CD4-positive, CD25-positive, alpha-beta regulatory T cell (primary cell): ENCODE measurements around the gene APOL1. TPM values are rescaled to one million over a fixed set of nuclear protein-coding genes. Genes with fewer than 3 reads are reported as not detected.

Experiments used
- ATAC-seq, 2 donors: fragments of 150-1000 bp; cut with Tn5 transposase; one replicate each; pipeline ENCODE4 v1.10.0; 2021; ENCODE audit warnings: low read depth in 2 of 2, moderate number of reproducible peaks in 2 of 2, moderate library complexity in 1 of 2
- DNase-seq, 3 donors: peaks; one replicate each; pipeline versions ENCODE4 v3.0.0 to v3.0.0-alpha.2; 2012 to 2022; ENCODE audit warnings: mixed read lengths in 1 of 3
- H3K27ac ChIP-seq: one replicate; pipeline ENCODE4 v1.7.0; 2013; ENCODE audit warnings: mild to moderate bottlenecking, low read length; ENCODE audit not compliant: insufficient read depth, poor library complexity, severe bottlenecking
- H3K27me3 ChIP-seq: one replicate; pipeline ENCODE4 v1.7.0; 2013; ENCODE audit warnings: low read length; ENCODE audit not compliant: control insufficient read depth, insufficient read depth
- H3K36me3 ChIP-seq: one replicate; pipeline ENCODE4 v1.7.0; 2013; ENCODE audit warnings: mild to moderate bottlenecking, low read length, moderate library complexity; ENCODE audit not compliant: control insufficient read depth, insufficient read depth
- H3K4me1 ChIP-seq: 2 replicates; pipeline ENCODE4 v1.7.0; 2013; ENCODE audit warnings: mild to moderate bottlenecking, low read length; ENCODE audit not compliant: insufficient read depth, control insufficient read depth, poor library complexity, severe bottlenecking
- H3K4me3 ChIP-seq: one replicate; pipeline ENCODE4 v1.7.0; 2013; ENCODE audit warnings: low read depth, mild to moderate bottlenecking, low read length, moderate library complexity
- H3K9me3 ChIP-seq, 2 experiments: 1 replicate in 1 of 2; 2 replicates in 1 of 2; pipeline ENCODE4 v1.7.0; 2013; ENCODE audit warnings: low read length in 2 of 2, mild to moderate bottlenecking in 1 of 2, moderate library complexity in 1 of 2; ENCODE audit not compliant: control insufficient read depth in 2 of 2
- H3K27ac Mint-ChIP-seq, 3 donors: one replicate each; pipeline ENCODE4 v1.8.0; 2020 to 2022; ENCODE audit warnings: mild to moderate bottlenecking in 3 of 3, mixed read lengths in 3 of 3, moderate library complexity in 2 of 3
- H3K27me3 Mint-ChIP-seq: one replicate; pipeline ENCODE4 v1.8.0; 2022; ENCODE audit warnings: mild to moderate bottlenecking, mixed read lengths
- H3K36me3 Mint-ChIP-seq: one replicate; pipeline ENCODE4 v1.8.0; 2020; ENCODE audit warnings: mixed read lengths
- H3K4me1 Mint-ChIP-seq, 4 donors: one replicate each; pipeline ENCODE4 v1.8.0; 2020 to 2022; ENCODE audit warnings: mixed read lengths in 4 of 4, mild to moderate bottlenecking in 1 of 4
- H3K4me3 Mint-ChIP-seq, 4 donors: one replicate each; pipeline ENCODE4 v1.8.0; 2020 to 2022; ENCODE audit warnings: mild to moderate bottlenecking in 4 of 4, mixed read lengths in 4 of 4, moderate library complexity in 3 of 4
- H3K9me3 Mint-ChIP-seq, 7 donors: one replicate each; pipeline ENCODE4 v1.8.0; 2020 to 2022; ENCODE audit warnings: mixed read lengths in 7 of 7, mild to moderate bottlenecking in 3 of 7, moderate library complexity in 2 of 7
- polyA plus RNA-seq, 4 donors: library from polyadenylated mRNA; unstranded; fragments of 300-500 nt; fragmentation: Illumina TruSeq; gene quantifications; one replicate each; pipeline ENCODE4 v1.2.3, GENCODE V29; 2021
- total RNA-seq: library from RNA; stranded (reverse); gene quantifications from one replicate; pipeline ENCODE4 v1.2.3, GENCODE V29; 2022

Gene APOL1
- total and polyA plus RNA-seq, 5 donors from 2014 or later: 6.3 to 16.8 (median 7.6) TPM

GRCh38 chr22:36303874-36304273 lies 50.9 kb downstream of the APOL1 start:
- no peak overlapping the region for H3K4me3 ChIP-seq
- no peaks in the 10 kb centered on the region for H3K9me3 ChIP-seq
- peaks cover 97% of the 10 kb centered on the region for H3K36me3 ChIP-seq
- Mint-ChIP-seq H3K9me3 (peaks cover 0 to 3% (median 0%) of the 10 kb centered on the region in 7 donors), H3K27ac (no peak overlapping the region), H3K4me3 (no peak overlapping the region), H3K4me1 (peaks cover 0 to 13% (median 6%) of the 10 kb centered on the region in 4 donors), H3K27me3 (no peaks in the 10 kb centered on the region), H3K36me3 (peaks cover 47% of the 10 kb centered on the region)
- H3K4me1 ChIP-seq: no peaks in the 10 kb centered on the region
- no peaks in the 10 kb centered on the region for H3K27me3 ChIP-seq
- no peak overlapping the region for H3K27ac ChIP-seq
- DNase-seq: no peak
- ATAC-seq: no peak

DNA sequence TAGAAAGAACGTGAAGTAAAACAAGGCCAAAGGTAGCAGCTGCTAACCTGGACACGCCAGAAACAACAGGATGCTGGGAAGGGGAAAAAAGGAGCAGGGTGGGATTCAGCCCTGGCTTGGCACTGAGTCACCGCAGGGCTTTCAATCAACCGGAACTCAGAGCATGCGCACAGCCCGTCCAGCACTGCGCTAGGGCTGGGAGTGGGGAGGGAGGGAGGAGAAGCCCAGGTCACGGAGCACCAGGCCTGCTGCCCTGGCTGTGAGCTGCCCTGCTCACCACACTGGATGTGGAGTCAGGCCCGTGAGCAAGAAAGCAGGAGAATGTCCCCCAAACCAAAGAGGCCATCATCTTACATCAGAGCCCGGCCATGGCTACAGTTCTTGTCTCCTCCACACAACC lies 51.5 kb downstream of the APOL1 start:
- ATAC-seq (no peak), DNase-seq (no peak)
- Mint-ChIP-seq H3K4me3 (no peak overlapping the region), H3K27ac (no peak overlapping the region), H3K4me1 (peaks cover 0 to 13% (median 6%) of the 10 kb centered on the region in 4 donors), H3K9me3 (peaks cover 0 to 3% (median 0%) of the 10 kb centered on the region in 7 donors), H3K27me3 (no peaks in the 10 kb centered on the region), H3K36me3 (peaks cover 51% of the 10 kb centered on the region)
- Histone ChIP-seq H3K27ac (no peak overlapping the region), H3K27me3 (no peaks in the 10 kb centered on the region), H3K4me3 (no peak overlapping the region), H3K4me1 (no peaks in the 10 kb centered on the region), H3K36me3 (peaks cover 97% of the 10 kb centered on the region), H3K9me3 (no peaks in the 10 kb centered on the region)

DNA sequence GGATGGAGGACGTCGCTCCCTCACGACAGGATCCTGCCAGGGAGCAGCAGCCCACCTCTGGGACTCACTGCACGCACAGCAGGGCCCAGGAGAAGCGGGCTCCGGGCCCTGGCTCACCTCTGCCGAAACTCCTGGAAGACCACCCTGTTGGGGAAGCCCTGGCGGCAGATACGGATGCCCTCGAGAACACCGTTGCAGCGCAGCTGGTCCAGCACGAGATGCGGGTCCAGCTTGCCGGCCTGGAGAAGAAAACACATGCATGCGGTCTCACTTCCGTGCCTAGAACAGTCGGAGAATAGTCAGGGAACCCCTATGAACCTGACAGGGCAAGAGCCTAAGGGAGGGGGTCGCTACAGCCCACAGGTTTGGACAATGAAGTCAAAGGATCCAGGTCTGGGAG lies 52.9 kb downstream of the APOL1 start:
- H3K27ac ChIP-seq: no peak overlapping the region
- Mint-ChIP-seq H3K27ac (peak overlapping the region in 1 of 3 donors; percentile 48), H3K36me3 (peaks cover 55% of the 10 kb centered on the region)

DNA sequence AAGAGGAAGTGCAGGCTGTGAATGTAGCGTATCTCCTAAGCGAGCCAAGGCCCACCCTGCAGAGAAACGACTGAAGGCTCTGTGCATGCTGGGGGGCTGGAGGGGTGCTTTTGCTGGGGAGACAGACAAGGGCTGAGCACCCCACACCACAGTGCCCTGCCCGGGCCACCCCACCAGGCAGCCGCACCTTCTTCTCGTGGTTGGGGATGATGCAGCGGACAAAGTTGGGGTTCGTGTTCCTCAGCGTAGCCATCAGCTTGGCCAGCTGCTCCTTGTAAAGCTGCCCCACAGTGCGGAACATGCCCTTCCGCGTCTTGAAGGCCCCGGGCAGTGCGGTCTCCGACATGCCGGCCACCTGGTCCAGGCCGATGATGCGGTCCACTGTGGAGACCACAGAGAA lies 53.3 kb downstream of the APOL1 start:
- ATAC-seq: no peak
- peak overlapping the region in 1 of 3 donors; percentile 48 for H3K27ac Mint-ChIP-seq

More for the DNA sequence above, 52.9 kb downstream of the APOL1 start:
- Mint-ChIP-seq H3K4me3 (no peak overlapping the region), H3K4me1 (peaks cover 0 to 13% (median 6%) of the 10 kb centered on the region in 4 donors), H3K9me3 (peaks cover 0 to 3% (median 0%) of the 10 kb centered on the region in 7 donors), H3K27me3 (no peaks in the 10 kb centered on the region)
- no peak for DNase-seq
- Histone ChIP-seq H3K27me3 (no peaks in the 10 kb centered on the region), H3K4me3 (no peak overlapping the region), H3K9me3 (no peaks in the 10 kb centered on the region), H3K36me3 (peaks cover 97% of the 10 kb centered on the region), H3K4me1 (no peaks in the 10 kb centered on the region)
- no peak for ATAC-seq

GRCh38 chr22:36308880-36309279 lies 55.9 kb downstream of the APOL1 start:
- no peak for ATAC-seq
- no peak overlapping the region for H3K4me3 Mint-ChIP-seq

More for the DNA sequence above, 53.3 kb downstream of the APOL1 start:
- Histone ChIP-seq H3K36me3 (peaks cover 97% of the 10 kb centered on the region), H3K9me3 (no peaks in the 10 kb centered on the region), H3K27ac (no peak overlapping the region), H3K27me3 (no peaks in the 10 kb centered on the region), H3K4me3 (no peak overlapping the region), H3K4me1 (no peaks in the 10 kb centered on the region)
- Mint-ChIP-seq H3K36me3 (peaks cover 51% of the 10 kb centered on the region), H3K4me3 (no peak overlapping the region), H3K9me3 (peaks cover 0 to 3% (median 0%) of the 10 kb centered on the region in 7 donors), H3K4me1 (peaks cover 0 to 11% (median 4%) of the 10 kb centered on the region in 4 donors), H3K27me3 (no peaks in the 10 kb centered on the region)
- no peak for DNase-seq

DNA sequence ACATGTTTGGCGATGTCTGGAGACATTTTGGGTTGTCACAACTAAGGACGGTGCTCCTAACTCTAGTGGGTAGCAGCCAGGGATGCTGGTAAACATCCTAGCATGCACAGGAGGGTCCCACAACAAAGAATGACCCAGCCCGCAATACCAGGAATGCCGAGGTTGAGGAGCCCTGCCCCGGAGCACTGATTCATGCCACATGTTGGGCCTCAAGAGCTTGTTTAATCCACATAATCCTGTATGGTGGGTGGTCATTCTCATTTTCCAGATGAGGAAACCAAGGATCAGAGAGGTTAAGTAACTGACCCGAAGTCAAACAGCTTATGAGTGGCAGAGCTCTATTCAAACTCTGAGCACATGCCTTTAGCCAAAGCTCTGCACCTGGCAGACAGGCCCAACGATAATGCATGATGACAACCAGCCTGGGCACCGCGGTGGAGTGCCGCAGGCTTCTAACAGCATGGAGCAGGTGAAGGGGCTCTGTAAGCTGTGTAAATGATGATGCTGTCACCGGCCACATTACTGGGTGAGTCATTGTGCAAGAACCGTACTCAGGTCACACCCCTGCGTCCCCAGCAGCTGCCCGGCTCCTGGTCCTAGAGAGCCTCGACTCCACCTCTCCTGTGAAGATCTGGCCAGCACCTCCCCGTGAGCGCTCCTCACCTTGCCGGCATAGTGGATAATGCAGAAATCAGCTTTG lies 58.6 kb downstream of the APOL1 start:
- Histone ChIP-seq H3K27ac (no peak overlapping the region), H3K36me3 (peaks cover 93% of the 10 kb centered on the region), H3K9me3 (no peaks in the 10 kb centered on the region), H3K27me3 (no peaks in the 10 kb centered on the region), H3K4me1 (no peaks in the 10 kb centered on the region), H3K4me3 (no peak overlapping the region)
- Mint-ChIP-seq H3K36me3 (peaks cover 28% of the 10 kb centered on the region), H3K4me3 (no peak overlapping the region), H3K27me3 (no peaks in the 10 kb centered on the region), H3K4me1 (peaks cover 0 to 9% (median 2%) of the 10 kb centered on the region in 4 donors), H3K27ac (no peak overlapping the region), H3K9me3 (no peaks in the 10 kb centered on the region)
- DNase-seq (no peak), ATAC-seq (no peak)

More at GRCh38 chr22:36308880-36309279, 55.9 kb downstream of the APOL1 start:
- no peak for DNase-seq
- Mint-ChIP-seq H3K27ac (peak overlapping the region; percentile 51 to 74 (median 52)), H3K27me3 (no peaks in the 10 kb centered on the region), H3K4me1 (peaks cover 0 to 6% (median 0%) of the 10 kb centered on the region in 4 donors), H3K9me3 (no peaks in the 10 kb centered on the region), H3K36me3 (peaks cover 42% of the 10 kb centered on the region)
- Histone ChIP-seq H3K36me3 (peaks cover 96% of the 10 kb centered on the region), H3K27me3 (no peaks in the 10 kb centered on the region), H3K27ac (no peak overlapping the region), H3K9me3 (no peaks in the 10 kb centered on the region), H3K4me1 (no peaks in the 10 kb centered on the region), H3K4me3 (no peak overlapping the region)

GRCh38 chr22:36315325-36315724 lies 62.4 kb downstream of the APOL1 start:
- Histone ChIP-seq H3K9me3 (no peaks in the 10 kb centered on the region), H3K4me1 (no peaks in the 10 kb centered on the region), H3K27me3 (no peaks in the 10 kb centered on the region), H3K36me3 (peaks cover 93% of the 10 kb centered on the region), H3K4me3 (no peak overlapping the region), H3K27ac (no peak overlapping the region)
- ATAC-seq: no peak
- no peak for DNase-seq
- H3K27me3 Mint-ChIP-seq: no peaks in the 10 kb centered on the region
- H3K36me3 Mint-ChIP-seq: peaks cover 37% of the 10 kb centered on the region
- H3K4me1 Mint-ChIP-seq: peaks cover 0 to 9% (median 2%) of the 10 kb centered on the region in 4 donors
- no peaks in the 10 kb centered on the region for H3K9me3 Mint-ChIP-seq
- peak overlapping the region in 1 of 4 donors; percentile 66 for H3K4me3 Mint-ChIP-seq
- H3K27ac Mint-ChIP-seq: no peak overlapping the region

DNA sequence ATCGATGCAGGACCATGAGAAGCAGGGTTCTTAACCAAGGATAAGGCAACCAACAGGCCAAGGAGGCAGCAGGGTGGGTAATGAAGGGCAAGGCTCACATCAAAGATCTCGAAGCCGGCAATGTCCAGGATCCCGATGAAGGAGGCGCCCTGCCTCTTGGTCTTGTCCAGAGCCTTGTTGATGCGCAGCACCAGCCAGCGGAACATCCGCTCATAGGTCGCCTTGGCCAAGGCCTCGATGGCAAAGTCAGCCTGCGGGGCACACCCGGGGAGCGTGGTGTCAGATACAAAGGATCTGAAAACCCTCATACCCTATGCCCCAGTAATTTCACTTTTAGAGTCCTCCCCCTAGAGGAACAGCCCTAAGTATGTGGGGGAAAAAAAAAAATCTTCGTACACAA lies 63.5 kb downstream of the APOL1 start:
- H3K27me3 ChIP-seq: no peaks in the 10 kb centered on the region
- H3K4me1 ChIP-seq: no peaks in the 10 kb centered on the region
- peaks cover 0 to 7% (median 2%) of the 10 kb centered on the region in 4 donors for H3K4me1 Mint-ChIP-seq
- H3K27ac ChIP-seq: no peak overlapping the region
- peaks cover 41% of the 10 kb centered on the region for H3K36me3 Mint-ChIP-seq
- H3K9me3 Mint-ChIP-seq: no peaks in the 10 kb centered on the region
- ATAC-seq (no peak), DNase-seq (no peak)
- no peaks in the 10 kb centered on the region for H3K27me3 Mint-ChIP-seq
- H3K27ac Mint-ChIP-seq: peak overlapping the region in 1 of 3 donors; percentile 17
- no peaks in the 10 kb centered on the region for H3K9me3 ChIP-seq
- H3K4me3 Mint-ChIP-seq: no peak overlapping the region
- peaks cover 91% of the 10 kb centered on the region for H3K36me3 ChIP-seq
- H3K4me3 ChIP-seq: no peak overlapping the region
